Measurements from ENCODE around the gene ATP2A3.
A peak's percentile ranks its signal among the peaks of the same experiment; 100 is the strongest.

Gene ATP2A3

GRCh38 chr17:3926860-3927627, 37.2 kb downstream of the ATP2A3 start:
- Histone ChIP-seq H3K27ac (ENCODE audit: insufficient read depth in 1 of 2, low read depth in 1 of 2, low read length in 2 of 2, poor library complexity in 1 of 2, severe bottlenecking in 2 of 2) (peak overlapping the region in 1 of 2 experiments; percentile 14), H3K27me3 (replicated peaks in 2 of 5; ENCODE audit: control insufficient read depth in 4 of 5, insufficient read depth in 5 of 5, low read length in 4 of 5) (no peaks in the 10 kb centered on the region), H3K4me1 (ENCODE audit: control extremely low read depth in 1 of 4, control insufficient read depth in 4 of 4, insufficient read depth in 4 of 4, low read length in 3 of 4) (no peaks in the 10 kb centered on the region), H3K9me3 (ENCODE audit: control extremely low read depth in 1 of 5, control insufficient read depth in 4 of 5, insufficient read depth in 2 of 5, low read depth in 1 of 5, low read length in 4 of 5) (no peaks in the 10 kb centered on the region), H3K36me3 (ENCODE audit: control insufficient read depth in 4 of 4, insufficient read depth in 4 of 4, low read length in 3 of 4) (peaks cover 5 to 74% (median 51%) of the 10 kb centered on the region in 4 experiments), H3K4me3 (ENCODE audit: control insufficient read depth in 1 of 7, extremely low read depth in 1 of 7, insufficient read depth in 4 of 7, low read depth in 2 of 7, low read length in 6 of 7) (no peak overlapping the region)
- WGBS (ENCODE audit: insufficient coverage), result 97% methylated on average over 15 of the region's 16 CpGs
- no peak for DNase-seq
- CTCF ChIA-PET, result interaction anchor here (0.8 to 2.5 kb wide), 2 partner anchors 9 to 13 kb away, joined by 3 to 9 read pairs; no protein-coding TSS in a partner anchor
- POLR2A ChIA-PET, result no interaction called here

- CTCF ChIA-PET, result interaction anchor here (1.5 to 2.5 kb wide), 2 partner anchors 12 kb away, joined by 6 to 9 read pairs; no protein-coding TSS in a partner anchor
- no peak for DNase-seq
- Histone ChIP-seq H3K4me3 (ENCODE audit: control insufficient read depth in 1 of 7, extremely low read depth in 1 of 7, insufficient read depth in 4 of 7, low read depth in 2 of 7, low read length in 6 of 7) (no peak overlapping the region), H3K4me1 (ENCODE audit: control extremely low read depth in 1 of 4, control insufficient read depth in 4 of 4, insufficient read depth in 4 of 4, low read length in 3 of 4) (peaks cover 0 to 4% (median 0%) of the 10 kb centered on the region in 4 experiments), H3K27me3 (replicated peaks in 2 of 5; ENCODE audit: control insufficient read depth in 4 of 5, insufficient read depth in 5 of 5, low read length in 4 of 5) (no peaks in the 10 kb centered on the region), H3K9me3 (ENCODE audit: control extremely low read depth in 1 of 5, control insufficient read depth in 4 of 5, insufficient read depth in 2 of 5, low read depth in 1 of 5, low read length in 4 of 5) (no peaks in the 10 kb centered on the region), H3K27ac (ENCODE audit: insufficient read depth in 1 of 2, low read depth in 1 of 2, low read length in 2 of 2, poor library complexity in 1 of 2, severe bottlenecking in 2 of 2) (no peak overlapping the region), H3K36me3 (ENCODE audit: control insufficient read depth in 4 of 4, insufficient read depth in 4 of 4, low read length in 3 of 4) (peaks cover 5 to 68% (median 44%) of the 10 kb centered on the region in 4 experiments)
- WGBS (ENCODE audit: insufficient coverage), result 86% methylated on average over 13 of the region's 17 CpGs
- POLR2A ChIA-PET, result no interaction called here
Observed at GRCh38 chr17:3925684-3926485, 38.4 kb downstream of the ATP2A3 start.

- Histone ChIP-seq H3K27ac (ENCODE audit: insufficient read depth in 1 of 2, low read depth in 1 of 2, low read length in 2 of 2, poor library complexity in 1 of 2, severe bottlenecking in 2 of 2) (no peak overlapping the region), H3K4me3 (ENCODE audit: control insufficient read depth in 1 of 7, extremely low read depth in 1 of 7, insufficient read depth in 4 of 7, low read depth in 2 of 7, low read length in 6 of 7) (no peak overlapping the region), H3K4me1 (ENCODE audit: control extremely low read depth in 1 of 4, control insufficient read depth in 4 of 4, insufficient read depth in 4 of 4, low read length in 3 of 4) (peaks cover 0 to 6% (median 0%) of the 10 kb centered on the region in 4 experiments), H3K9me3 (ENCODE audit: control extremely low read depth in 1 of 5, control insufficient read depth in 4 of 5, insufficient read depth in 2 of 5, low read depth in 1 of 5, low read length in 4 of 5) (no peaks in the 10 kb centered on the region), H3K36me3 (ENCODE audit: control insufficient read depth in 4 of 4, insufficient read depth in 4 of 4, low read length in 3 of 4) (peaks cover 2 to 58% (median 36%) of the 10 kb centered on the region in 4 experiments), H3K27me3 (replicated peaks in 2 of 5; ENCODE audit: control insufficient read depth in 4 of 5, insufficient read depth in 5 of 5, low read length in 4 of 5) (no peaks in the 10 kb centered on the region)
- DNase-seq, result no peak
- POLR2A ChIA-PET, result no interaction called here
- 93% methylated on average over 40 of the region's 40 CpGs for WGBS (ENCODE audit: insufficient coverage)
- CTCF ChIA-PET, result interaction anchor here (1.5 to 2.4 kb wide), 2 partner anchors 9 to 11 kb away, joined by 6 to 10 read pairs; no protein-coding TSS in a partner anchor
Observed at GRCh38 chr17:3924512-3925350, 39.5 kb downstream of the ATP2A3 start.

GRCh38 chr17:3923466-3924190, 40.6 kb downstream of the ATP2A3 start:
- POLR2A ChIA-PET, result no interaction called here
- Histone ChIP-seq H3K9me3 (ENCODE audit: control extremely low read depth in 1 of 5, control insufficient read depth in 4 of 5, insufficient read depth in 2 of 5, low read depth in 1 of 5, low read length in 4 of 5) (no peaks in the 10 kb centered on the region), H3K4me3 (ENCODE audit: control insufficient read depth in 1 of 7, extremely low read depth in 1 of 7, insufficient read depth in 4 of 7, low read depth in 2 of 7, low read length in 6 of 7) (no peak overlapping the region), H3K27me3 (replicated peaks in 2 of 5; ENCODE audit: control insufficient read depth in 4 of 5, insufficient read depth in 5 of 5, low read length in 4 of 5) (no peaks in the 10 kb centered on the region), H3K27ac (ENCODE audit: insufficient read depth in 1 of 2, low read depth in 1 of 2, low read length in 2 of 2, poor library complexity in 1 of 2, severe bottlenecking in 2 of 2) (no peak overlapping the region), H3K4me1 (ENCODE audit: control extremely low read depth in 1 of 4, control insufficient read depth in 4 of 4, insufficient read depth in 4 of 4, low read length in 3 of 4) (peaks cover 0 to 14% (median 7%) of the 10 kb centered on the region in 4 experiments), H3K36me3 (ENCODE audit: control insufficient read depth in 4 of 4, insufficient read depth in 4 of 4, low read length in 3 of 4) (peaks cover 2 to 47% (median 27%) of the 10 kb centered on the region in 4 experiments)
- CTCF ChIA-PET, result interaction anchor here (0.9 to 2.4 kb wide), 5 partner anchors 10 to 19 kb away, joined by 3 to 10 read pairs (median 3); no protein-coding TSS in a partner anchor
- 91% methylated on average over 11 of the region's 18 CpGs for WGBS (ENCODE audit: insufficient coverage)
- DNase-seq, result no peak

GRCh38 chr17:3922765-3923164, 41.5 kb downstream of the ATP2A3 start:
- Histone ChIP-seq H3K27ac (ENCODE audit: insufficient read depth in 1 of 2, low read depth in 1 of 2, low read length in 2 of 2, poor library complexity in 1 of 2, severe bottlenecking in 2 of 2) (no peak overlapping the region), H3K4me1 (ENCODE audit: control extremely low read depth in 1 of 4, control insufficient read depth in 4 of 4, insufficient read depth in 4 of 4, low read length in 3 of 4) (peaks cover 0 to 18% (median 12%) of the 10 kb centered on the region in 4 experiments), H3K9me3 (ENCODE audit: control extremely low read depth in 1 of 5, control insufficient read depth in 4 of 5, insufficient read depth in 2 of 5, low read depth in 1 of 5, low read length in 4 of 5) (no peaks in the 10 kb centered on the region), H3K27me3 (replicated peaks in 2 of 5; ENCODE audit: control insufficient read depth in 4 of 5, insufficient read depth in 5 of 5, low read length in 4 of 5) (no peaks in the 10 kb centered on the region), H3K36me3 (ENCODE audit: control insufficient read depth in 4 of 4, insufficient read depth in 4 of 4, low read length in 3 of 4) (peaks cover 2 to 39% (median 23%) of the 10 kb centered on the region in 4 experiments), H3K4me3 (ENCODE audit: control insufficient read depth in 1 of 7, extremely low read depth in 1 of 7, insufficient read depth in 4 of 7, low read depth in 2 of 7, low read length in 6 of 7) (no peak overlapping the region)
- no peak for DNase-seq
- ChIA-PET CTCF (interaction anchor here (0.9 to 2.4 kb wide), 4 partner anchors 9 to 18 kb away, joined by 3 to 10 read pairs (median 3); no protein-coding TSS in a partner anchor), POLR2A (no interaction called here)
- WGBS (ENCODE audit: insufficient coverage), result 88% methylated on average over 6 of the region's 7 CpGs
